Endothelial cell of umbilical vein (primary cell): ENCODE data around the gene KCNG2. TPM values are rescaled to one million over a fixed set of nuclear protein-coding genes. Genes with fewer than 3 reads are reported as not detected.

Experiments
- BruUV-seq: library from RNA; stranded (reverse); fragments of 400-500 nt; replicated peaks from 2 replicates; lab custom pipeline; 2021; lab: Mats Ljungman, UMichigan
- CTCF ChIA-PET: fragments of 300-600, 350-600 bp; sonication (Branson Sonifier 250); formaldehyde crosslinking; loops from one replicate; lab custom pipeline; 2021; ENCODE audit warnings: antibody characterized with exemption, inconsistent platforms; lab: Charles Lee
- POLR2A ChIA-PET: fragments of 300-600, 350-600 bp; sonication (Branson Sonifier 250); formaldehyde crosslinking; loops from one replicate; lab custom pipeline; 2021; ENCODE audit warnings: antibody characterized with exemption, inconsistent platforms; lab: Charles Lee
- DNase-seq: peaks from one replicate; pipeline ENCODE4 v3.0.0-alpha.2; 2011; ENCODE audit warnings: low read depth, low spot score
- FAIRE-seq: peaks from 2 replicates; lab custom pipeline; 2011; peaks lifted over from hg19 to GRCh38; lab: Jason Lieb, UNC
- H2AFZ ChIP-seq: 2 replicates; pipeline ENCODE4 v1.6.0; 2012; ENCODE audit warnings: low read depth, low read length, control low read depth, inconsistent platforms
- H3K27ac ChIP-seq: 2 replicates; pipeline ENCODE4 v1.5.1; 2011; ENCODE audit warnings: low read depth, mild to moderate bottlenecking, control low read depth, low read length, moderate library complexity; ENCODE audit not compliant: insufficient read depth
- H3K27me3 ChIP-seq, 2 experiments: 2 replicates each; pipeline versions ENCODE4 v1.6.0 to v1.6.1; 2011; ENCODE audit warnings: low read length in 2 of 2, mixed read lengths in 1 of 2; ENCODE audit not compliant: control insufficient read depth in 2 of 2, insufficient read depth in 2 of 2
- H3K36me3 ChIP-seq, 2 experiments: 2 replicates in 1 of 2; 3 replicates in 1 of 2; pipeline ENCODE4 v1.5.1; 2011; ENCODE audit warnings: low read length in 2 of 2, mild to moderate bottlenecking in 1 of 2, moderate library complexity in 1 of 2; ENCODE audit not compliant: control insufficient read depth in 2 of 2, insufficient read depth in 2 of 2; ENCODE audit errors: extremely low read depth in 1 of 2
- H3K4me1 ChIP-seq: 3 replicates; pipeline ENCODE4 v1.5.1; 2011; ENCODE audit warnings: mild to moderate bottlenecking, low read length; ENCODE audit not compliant: control insufficient read depth, insufficient read depth; ENCODE audit errors: extremely low read depth
- H3K4me2 ChIP-seq: 2 replicates; pipeline ENCODE4 v1.6.1; 2011; ENCODE audit warnings: low read length, control low read depth, mixed read lengths; ENCODE audit not compliant: insufficient read depth
- H3K4me3 ChIP-seq, 3 experiments: fragments of 200-600 bp in 1 of 3; sonication (generic), shearing (Covaris generic) in 1 of 3; replicated peaks in 1 of 3; 2 replicates each; pipeline ENCODE4 v1.5.1; 2011 to 2016; ENCODE audit warnings: control low read depth in 3 of 3, low read length in 3 of 3, mild to moderate bottlenecking in 2 of 3, inconsistent platforms in 1 of 3, low read depth in 1 of 3, moderate library complexity in 1 of 3; ENCODE audit not compliant: insufficient read depth in 1 of 3
- H3K79me2 ChIP-seq: 2 replicates; pipeline ENCODE4 v1.6.0; 2012; ENCODE audit warnings: low read length, inconsistent platforms; ENCODE audit not compliant: control insufficient read depth, insufficient read depth
- H3K9ac ChIP-seq: replicated peaks from 2 replicates; pipeline ENCODE3; 2011; ENCODE audit warnings: low read length, control low read depth; ENCODE audit not compliant: insufficient read depth; ENCODE audit errors: extremely low read depth
- H3K9me1 ChIP-seq: replicated peaks from 3 replicates; pipeline ENCODE4 v1.6.0; 2011; ENCODE audit warnings: mild to moderate bottlenecking, low read length; ENCODE audit not compliant: control insufficient read depth, insufficient read depth; ENCODE audit errors: extremely low read depth
- H3K9me3 ChIP-seq: replicated peaks from 2 replicates; pipeline ENCODE4 v1.5.1; 2012; ENCODE audit warnings: low read length, inconsistent platforms; ENCODE audit not compliant: control insufficient read depth, insufficient read depth
- H4K20me1 ChIP-seq: replicated peaks from 2 replicates; pipeline ENCODE3; 2011; ENCODE audit warnings: mild to moderate bottlenecking, low read length; ENCODE audit not compliant: control insufficient read depth, insufficient read depth; ENCODE audit errors: extremely low read depth
- EZH2 ChIP-seq: IDR thresholded peaks from 2 replicates; pipeline ENCODE4 v1.6.1; 2012; ENCODE audit warnings: borderline replicate concordance, low read depth, mild to moderate bottlenecking, moderate library complexity, low read length, inconsistent platforms; ENCODE audit not compliant: severe bottlenecking
- FOS ChIP-seq: IDR thresholded peaks from 2 replicates; pipeline ENCODE4 v1.6.1; 2011; ENCODE audit warnings: mild to moderate bottlenecking, low read length, moderate library complexity, borderline replicate concordance; ENCODE audit not compliant: insufficient read depth
- GATA2 ChIP-seq: IDR thresholded peaks from 2 replicates; pipeline ENCODE4 v1.7.0; 2011; ENCODE audit warnings: low read depth, mild to moderate bottlenecking, moderate library complexity, mixed read lengths, low read length; ENCODE audit not compliant: insufficient read length, insufficient read depth
- JUN ChIP-seq: IDR thresholded peaks from 2 replicates; pipeline ENCODE4 v1.6.1; 2011; ENCODE audit warnings: borderline replicate concordance, low read depth; ENCODE audit not compliant: insufficient read length, insufficient read depth
- MYC ChIP-seq: IDR thresholded peaks from one replicate; pipeline ENCODE4 v1.6.1; 2011; ENCODE audit warnings: mild to moderate bottlenecking, low read depth, low read length
- POLR2A ChIP-seq: IDR thresholded peaks from 2 replicates; pipeline ENCODE4 v1.6.1; 2012; ENCODE audit warnings: low read depth, mild to moderate bottlenecking, control low read depth, low read length
- POLR2AphosphoS5 ChIP-seq: IDR thresholded peaks from 2 replicates; pipeline ENCODE4 v1.6.1; 2012; ENCODE audit warnings: low read depth, mild to moderate bottlenecking, control low read depth, low read length, moderate library complexity; ENCODE audit not compliant: insufficient read depth
- dilution Hi-C: fragments of 300-500 bp; cut with MboI; formaldehyde crosslinking; loops from one replicate; pipeline ENCODE4 v1.15.0; 2019; ENCODE audit warnings: low sequenced_read_pairs; ENCODE audit not compliant: extremely low pct_ligation_motif_present
- intact Hi-C: fragments of 100-400 bp; cut with micrococcal nuclease; formaldehyde crosslinking; loops from one replicate; pipeline ENCODE4 v1.10.0; 2022
- polyA plus RNA-seq, 4 experiments: library from polyadenylated mRNA; depleted of rRNA in 3 of 4; stranded (reverse) in 3 of 4; unstranded in 1 of 4; fragments of >200 nt; gene quantifications; 2 replicates each; pipeline versions ENCODE4 v1.2.1 to v1.2.3, GENCODE V29; 2011 to 2012; ENCODE audit warnings: missing spikeins in 1 of 4
- total RNA-seq: library from RNA; stranded (reverse); gene quantifications from 2 replicates; pipeline ENCODE4 v1.2.3, GENCODE V29; 2021
- TF ChIP-seq, protein P1 (sequence below): IDR thresholded peaks from 2 replicates; pipeline ENCODE4 v1.6.1; 2011; ENCODE audit not compliant: insufficient read depth, insufficient read length
- TF ChIP-seq, protein P2 (sequence below), 2 donors: IDR thresholded peaks; 1 replicate in 1 of 2; 2 replicates in 1 of 2; pipeline ENCODE4 v1.5.1; 2011; ENCODE audit warnings: low read length in 2 of 2, mild to moderate bottlenecking in 2 of 2, moderate library complexity in 2 of 2, control low read depth in 1 of 2, inconsistent platforms in 1 of 2, low read depth in 1 of 2; ENCODE audit not compliant: insufficient read depth in 1 of 2; ENCODE audit errors: extremely low read depth in 1 of 2

The KCNG2 gene
- total and polyA plus RNA-seq, 2 donors (not counting 3 experiments of a cell fraction or from before 2014, with no cell fraction given): not detected

DNA sequence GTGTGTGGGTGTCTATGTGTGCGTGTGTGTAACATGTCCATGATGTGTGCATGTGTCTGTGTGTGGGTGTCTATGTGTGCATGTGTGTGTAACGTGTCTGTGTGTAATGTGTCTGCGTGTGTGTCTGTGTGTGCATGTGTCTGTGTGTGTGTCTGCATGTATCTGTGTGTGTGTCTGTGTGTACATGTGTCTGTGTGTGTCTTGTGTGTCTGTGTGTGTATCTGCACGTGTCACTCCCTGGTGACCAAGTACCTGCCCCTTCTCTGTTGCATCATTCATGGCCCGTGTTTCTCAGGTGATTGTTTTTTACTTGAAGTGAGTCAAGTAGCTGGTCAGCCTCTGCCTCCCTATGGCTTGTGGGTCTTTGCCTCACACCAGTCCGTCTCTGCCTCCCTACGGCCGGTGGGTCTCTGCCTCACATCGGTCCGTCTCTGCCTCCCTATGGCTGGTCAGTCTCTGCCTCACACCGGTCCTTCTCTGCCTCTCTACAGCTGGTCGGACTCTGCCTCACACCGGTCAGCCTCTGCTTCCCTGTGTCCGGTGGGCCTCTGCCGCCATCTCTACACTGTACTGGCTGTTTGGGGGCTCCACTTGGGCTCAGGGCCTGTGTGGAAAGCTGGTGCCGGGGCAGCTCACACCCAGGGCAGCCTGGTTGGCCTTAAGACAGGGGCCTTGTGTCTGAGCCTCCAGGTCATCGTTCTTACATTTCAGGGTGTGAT is 31.6 kb downstream of the KCNG2 start:
- no peak for DNase-seq
- FAIRE-seq: no peak

More for the DNA sequence above, 31.6 kb downstream of the KCNG2 start:
- intact Hi-C loops: no loop called here
- CTCF ChIA-PET: no interaction called here
- POLR2A ChIA-PET: no interaction called here
- Histone ChIP-seq H2AFZ (no peak overlapping the region), H3K9ac (no peak overlapping the region), H3K4me3 (no peak overlapping the region), H3K79me2 (no peaks in the 10 kb centered on the region), H3K27me3 (no peaks in the 10 kb centered on the region), H3K27ac (no peak overlapping the region), H3K4me1 (no peaks in the 10 kb centered on the region), H3K9me3 (no peaks in the 10 kb centered on the region), H3K4me2 (no peak overlapping the region), H3K36me3 (no peaks in the 10 kb centered on the region), H4K20me1 (no peaks in the 10 kb centered on the region), H3K9me1 (no peaks in the 10 kb centered on the region)
- BruUV-seq: no TSS peak
- dilution Hi-C loops: no loop called here
- TF ChIP-seq, protein P1, sequence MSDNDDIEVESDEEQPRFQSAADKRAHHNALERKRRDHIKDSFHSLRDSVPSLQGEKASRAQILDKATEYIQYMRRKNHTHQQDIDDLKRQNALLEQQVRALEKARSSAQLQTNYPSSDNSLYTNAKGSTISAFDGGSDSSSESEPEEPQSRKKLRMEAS: no peak
- TF ChIP-seq, protein P2, sequence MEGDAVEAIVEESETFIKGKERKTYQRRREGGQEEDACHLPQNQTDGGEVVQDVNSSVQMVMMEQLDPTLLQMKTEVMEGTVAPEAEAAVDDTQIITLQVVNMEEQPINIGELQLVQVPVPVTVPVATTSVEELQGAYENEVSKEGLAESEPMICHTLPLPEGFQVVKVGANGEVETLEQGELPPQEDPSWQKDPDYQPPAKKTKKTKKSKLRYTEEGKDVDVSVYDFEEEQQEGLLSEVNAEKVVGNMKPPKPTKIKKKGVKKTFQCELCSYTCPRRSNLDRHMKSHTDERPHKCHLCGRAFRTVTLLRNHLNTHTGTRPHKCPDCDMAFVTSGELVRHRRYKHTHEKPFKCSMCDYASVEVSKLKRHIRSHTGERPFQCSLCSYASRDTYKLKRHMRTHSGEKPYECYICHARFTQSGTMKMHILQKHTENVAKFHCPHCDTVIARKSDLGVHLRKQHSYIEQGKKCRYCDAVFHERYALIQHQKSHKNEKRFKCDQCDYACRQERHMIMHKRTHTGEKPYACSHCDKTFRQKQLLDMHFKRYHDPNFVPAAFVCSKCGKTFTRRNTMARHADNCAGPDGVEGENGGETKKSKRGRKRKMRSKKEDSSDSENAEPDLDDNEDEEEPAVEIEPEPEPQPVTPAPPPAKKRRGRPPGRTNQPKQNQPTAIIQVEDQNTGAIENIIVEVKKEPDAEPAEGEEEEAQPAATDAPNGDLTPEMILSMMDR (IDR thresholded peaks at IDR 0.05; ENCODE audit: extremely low read depth in 1 of 2, insufficient read depth in 1 of 2, low read depth in 1 of 2, low read length in 2 of 2): no peak
- no peak for TF ChIP-seq MYC
- no peak for TF ChIP-seq POLR2A
- TF ChIP-seq POLR2AphosphoS5: no peak
- TF ChIP-seq JUN: no peak
- no peak for TF ChIP-seq GATA2
- TF ChIP-seq FOS: no peak
- TF ChIP-seq EZH2: no peak
